ENCODE data around the gene ADCK1. TPM values are rescaled to one million over a fixed set of nuclear protein-coding genes. Genes with fewer than 3 reads are reported as not detected.
"Not testable (repeated sequence)": the region's sequence is repeated elsewhere in the genome, so short reads cannot be mapped to it uniquely, and the experiment has no call there.

Gene ADCK1
- total RNA-seq, 2 donors from 2014 or later = 7.4 to 12.1 TPM

GRCh38 chr14:77812028-77812427 is 12.1 kb downstream of the ADCK1 start:
- no peak overlapping the region for H3K9ac ChIP-seq (ENCODE audit: low read depth in 2 of 2, low read length in 2 of 2)
- TF ChIP-seq CTCF (IDR thresholded peaks at IDR 0.05) = no peak
- no peak overlapping the region for H3K27ac ChIP-seq
- no peaks in the 10 kb centered on the region for H3K4me1 ChIP-seq
- intact Hi-C loops (cut with DNase I) = loop anchor here (10.0 kb wide), 1 partner anchor 157 kb away; no protein-coding TSS in a partner anchor
- H3K36me3 ChIP-seq = no peaks in the 10 kb centered on the region
- no peak for DNase-seq
- H3K27me3 ChIP-seq = no peaks in the 10 kb centered on the region
- H3K4me3 ChIP-seq = no peak overlapping the region
- H3K9me3 ChIP-seq = no peaks in the 10 kb centered on the region

- not testable (repeated sequence) for H3K4me1 ChIP-seq; H3K27ac ChIP-seq; H3K9ac ChIP-seq (ENCODE audit: low read depth in 2 of 2, low read length in 2 of 2); DNase-seq; H3K4me3 ChIP-seq; H3K36me3 ChIP-seq; H3K9me3 ChIP-seq; H3K27me3 ChIP-seq
- intact Hi-C loops (cut with DNase I) = loop anchor here (10.0 kb wide), 1 partner anchor 158 kb away; no protein-coding TSS in a partner anchor
These were observed 12.8 kb downstream of the ADCK1 start for GRCh38 chr14:77812682-77813081.

- no peak overlapping the region for H3K4me3 ChIP-seq
- no peak for DNase-seq
- no peak for TF ChIP-seq CTCF (IDR thresholded peaks at IDR 0.05)
These were observed 22.4 kb downstream of the ADCK1 start for GRCh38 chr14:77822307-77822706.

GRCh38 chr14:77822741-77823140 is 22.8 kb downstream of the ADCK1 start:
- Histone ChIP-seq H3K27ac (no peak overlapping the region), H3K4me1 (no peaks in the 10 kb centered on the region), H3K9ac (ENCODE audit: low read depth in 2 of 2, low read length in 2 of 2) (no peak overlapping the region), H3K9me3 (no peaks in the 10 kb centered on the region), H3K4me3 (no peak overlapping the region), H3K27me3 (no peaks in the 10 kb centered on the region), H3K36me3 (no peaks in the 10 kb centered on the region)
- TF ChIP-seq CTCF (IDR thresholded peaks at IDR 0.05) = no peak
- intact Hi-C loops (cut with DNase I) = no loop called here
- no peak for DNase-seq

More at GRCh38 chr14:77822307-77822706, 22.4 kb downstream of the ADCK1 start:
- intact Hi-C loops (cut with DNase I) = no loop called here
- H3K4me1 ChIP-seq = no peaks in the 10 kb centered on the region
- H3K9me3 ChIP-seq = no peaks in the 10 kb centered on the region
- no peak overlapping the region for H3K9ac ChIP-seq (ENCODE audit: low read depth in 2 of 2, low read length in 2 of 2)
- no peaks in the 10 kb centered on the region for H3K36me3 ChIP-seq
- H3K27me3 ChIP-seq = no peaks in the 10 kb centered on the region
- no peak overlapping the region for H3K27ac ChIP-seq

GRCh38 chr14:77823378-77823777 is 23.5 kb downstream of the ADCK1 start:
- no peaks in the 10 kb centered on the region for H3K9me3 ChIP-seq
- H3K36me3 ChIP-seq = no peaks in the 10 kb centered on the region
- TF ChIP-seq CTCF (IDR thresholded peaks at IDR 0.05) = no peak

GRCh38 chr14:77825895-77826519 is 26.1 kb downstream of the ADCK1 start:
- Histone ChIP-seq H3K4me3 (no peak overlapping the region), H3K27me3 (no peaks in the 10 kb centered on the region), H3K27ac (no peak overlapping the region), H3K9me3 (no peaks in the 10 kb centered on the region), H3K36me3 (no peaks in the 10 kb centered on the region), H3K4me1 (no peaks in the 10 kb centered on the region), H3K9ac (ENCODE audit: low read depth in 2 of 2, low read length in 2 of 2) (no peak overlapping the region)
- no peak for TF ChIP-seq CTCF (IDR thresholded peaks at IDR 0.05)
- intact Hi-C loops (cut with DNase I) = no loop called here
- no peak for DNase-seq

More at GRCh38 chr14:77823378-77823777, 23.5 kb downstream of the ADCK1 start:
- DNase-seq = no peak
- Histone ChIP-seq H3K4me3 (no peak overlapping the region), H3K27ac (no peak overlapping the region), H3K4me1 (no peaks in the 10 kb centered on the region), H3K27me3 (no peaks in the 10 kb centered on the region), H3K9ac (ENCODE audit: low read depth in 2 of 2, low read length in 2 of 2) (no peak overlapping the region)
- intact Hi-C loops (cut with DNase I) = no loop called here
